IPS-18c (cell line): ENCODE data around the gene ANKRD33B.

Source experiments
- H3K4me3 ChIP-seq: 2 replicates; pipeline ENCODE4 v1.7.0; 2013; ENCODE audit warnings: low read depth, mild to moderate bottlenecking, low read length, moderate library complexity; ENCODE audit not compliant: insufficient read depth
- H3K9me3 ChIP-seq: one replicate; pipeline ENCODE4 v1.6.1; 2013; ENCODE audit warnings: mild to moderate bottlenecking, low read length, moderate library complexity; ENCODE audit not compliant: control insufficient read depth, insufficient read depth

ANKRD33B gene

GRCh38 chr5:10550222-10550995 lies 13.5 kb upstream of the ANKRD33B start:
- H3K4me3 ChIP-seq, result no peak overlapping the region
- H3K9me3 ChIP-seq, result no peaks in the 10 kb centered on the region

- Histone ChIP-seq H3K4me3 (no peak overlapping the region), H3K9me3 (no peaks in the 10 kb centered on the region)
Observed at GRCh38 chr5:10551782-10552138, 12.1 kb upstream of the ANKRD33B start.

DNA sequence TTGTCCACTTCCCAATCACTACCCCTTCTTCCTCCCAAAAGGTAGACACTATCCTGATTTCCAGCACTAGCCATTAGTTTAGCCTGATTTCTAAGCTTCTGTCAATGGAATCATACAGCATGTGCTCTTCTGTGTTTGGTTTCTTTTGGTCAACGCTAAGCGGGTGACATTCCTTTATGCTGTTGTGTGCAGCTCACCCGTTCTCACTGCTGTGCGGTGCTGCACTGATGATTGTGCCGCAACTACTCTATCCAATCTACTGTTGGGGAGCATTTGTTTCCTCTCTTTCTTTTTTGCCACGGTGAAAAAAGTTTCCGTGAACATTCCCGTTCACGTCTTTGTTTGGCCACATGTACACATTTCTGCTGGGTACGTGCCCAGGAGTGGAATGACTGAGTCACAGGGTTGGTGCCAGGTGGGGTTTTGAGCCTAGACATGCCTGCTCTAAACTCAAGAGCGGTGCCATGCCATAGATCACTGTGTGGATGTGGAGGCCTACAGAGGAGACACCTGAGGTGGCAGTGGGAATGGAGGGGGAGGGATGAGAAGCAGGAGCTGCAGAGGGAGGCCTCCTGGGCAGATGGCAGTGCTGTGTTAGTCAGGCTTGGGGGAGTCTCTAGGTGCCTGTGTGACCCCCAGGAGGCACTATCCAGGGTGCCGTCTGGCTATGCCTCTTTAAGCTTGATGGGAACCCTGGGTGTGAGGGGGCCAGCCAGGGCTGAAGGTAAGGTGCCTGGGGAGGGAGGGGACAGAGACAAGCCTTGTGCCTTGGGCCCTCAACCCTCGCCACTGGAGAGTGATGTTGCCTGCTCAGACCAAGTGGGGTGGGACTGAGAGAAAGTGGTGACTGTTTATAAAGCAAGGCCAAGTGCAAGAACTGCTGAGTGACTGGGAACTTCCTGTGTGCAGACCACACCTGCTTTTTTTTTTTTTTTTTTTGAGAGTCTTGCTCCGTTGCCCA lies 11.4 kb upstream of the ANKRD33B start:
- no peak overlapping the region for H3K4me3 ChIP-seq
- no peaks in the 10 kb centered on the region for H3K9me3 ChIP-seq

- Histone ChIP-seq H3K4me3 (no peak overlapping the region), H3K9me3 (no peaks in the 10 kb centered on the region)
Observed at GRCh38 chr5:10553476-10553875, 10.4 kb upstream of the ANKRD33B start.

DNA sequence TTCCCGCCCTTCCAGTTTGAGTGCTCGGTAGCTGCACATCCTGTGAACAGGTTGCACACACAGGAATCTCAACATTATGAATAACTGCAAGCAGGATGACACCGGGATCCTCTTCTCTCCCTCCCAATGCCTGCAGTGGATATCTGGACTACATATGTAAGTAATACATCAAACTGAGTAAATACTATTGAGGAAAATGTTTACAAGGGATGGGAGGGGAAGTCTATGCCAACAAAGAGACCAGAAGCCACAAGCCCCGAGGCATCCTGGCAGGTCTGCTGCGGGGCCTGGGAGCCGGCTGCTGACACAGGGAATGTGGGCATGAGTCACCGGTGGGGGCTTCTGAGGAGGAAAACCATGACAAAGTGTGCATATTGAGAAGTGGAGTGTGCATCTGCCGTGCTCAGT lies 8.6 kb upstream of the ANKRD33B start:
- H3K4me3 ChIP-seq, result no peak overlapping the region
- no peaks in the 10 kb centered on the region for H3K9me3 ChIP-seq

- Histone ChIP-seq H3K4me3 (no peak overlapping the region), H3K9me3 (no peaks in the 10 kb centered on the region)
Observed at GRCh38 chr5:10556289-10556807, 7.5 kb upstream of the ANKRD33B start.

DNA sequence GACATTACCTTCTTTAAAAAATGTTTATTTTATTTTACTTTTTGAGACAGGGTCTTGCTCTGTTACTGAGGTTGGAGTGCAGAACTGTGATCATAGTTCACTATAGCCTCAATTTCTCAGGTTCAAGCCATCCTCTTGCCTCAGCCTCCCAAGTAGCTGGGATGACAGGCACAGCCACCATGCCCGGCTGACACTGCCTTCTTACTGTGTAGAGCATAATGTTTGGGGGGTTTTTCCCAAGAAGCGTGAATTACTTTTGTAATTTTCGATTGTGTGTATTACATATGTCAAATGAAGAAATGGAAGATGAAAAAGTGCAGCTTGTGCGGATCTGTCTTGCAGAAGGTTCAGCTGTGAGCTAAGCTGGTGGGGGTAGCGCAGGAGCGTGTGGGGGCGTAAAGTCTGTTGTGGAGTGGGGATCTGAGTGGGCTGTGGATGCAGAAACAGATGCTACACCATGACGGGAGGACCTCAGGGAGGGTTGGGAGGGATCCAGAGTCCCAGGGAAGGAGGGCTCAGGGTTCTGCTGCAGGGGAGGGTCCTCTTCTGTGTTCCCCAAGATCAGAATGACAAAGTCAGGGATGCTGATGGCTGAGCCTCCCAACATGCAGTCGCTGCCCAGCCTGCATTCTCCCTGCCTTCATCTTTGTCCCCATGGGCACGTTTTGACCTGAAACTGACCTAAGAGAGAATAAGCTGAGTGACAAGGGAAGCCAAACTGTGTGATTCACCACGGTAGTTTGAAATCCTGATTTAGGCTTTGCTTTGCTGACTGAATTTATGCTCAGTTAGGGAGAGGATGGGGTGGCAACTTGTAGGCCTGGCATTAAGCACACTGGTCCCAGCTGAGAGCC lies 6.8 kb upstream of the ANKRD33B start:
- Histone ChIP-seq H3K9me3 (no peaks in the 10 kb centered on the region), H3K4me3 (no peak overlapping the region)

- Histone ChIP-seq H3K4me3 (no peak overlapping the region), H3K9me3 (no peaks in the 10 kb centered on the region)
Observed at GRCh38 chr5:10559151-10559550, 4.7 kb upstream of the ANKRD33B start.

DNA sequence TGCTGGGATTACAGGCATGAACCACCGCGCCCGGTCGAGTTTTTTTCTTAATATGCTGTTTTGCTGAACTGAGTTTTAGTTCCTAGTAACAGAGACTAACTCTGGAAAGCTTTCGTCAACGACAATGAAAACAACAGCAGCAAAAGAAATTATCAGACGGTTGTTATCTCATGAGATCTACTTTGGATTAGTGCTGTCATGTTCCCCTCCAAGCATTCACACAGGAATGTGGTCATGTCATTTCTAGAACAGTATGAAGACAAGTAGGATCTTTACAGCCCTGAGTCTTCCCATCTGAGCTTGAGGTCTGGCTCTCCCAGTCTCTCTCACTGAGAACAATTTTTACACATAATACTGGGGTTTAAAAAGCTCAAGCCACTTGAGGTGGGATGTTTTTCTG lies 4.0 kb upstream of the ANKRD33B start:
- Histone ChIP-seq H3K9me3 (peaks cover under 1% of the 10 kb centered on the region), H3K4me3 (no peak overlapping the region)

- H3K4me3 ChIP-seq, result peak overlapping the region; percentile 56
- H3K9me3 ChIP-seq, result peaks cover 4% of the 10 kb centered on the region
Observed at GRCh38 chr5:10562201-10563109, 1.4 kb upstream of the ANKRD33B start.

- Histone ChIP-seq H3K9me3 (peaks cover 4% of the 10 kb centered on the region), H3K4me3 (peak overlapping the region; percentile 56)
Observed at GRCh38 chr5:10563110-10563944, 543 bp upstream of the ANKRD33B start.

DNA sequence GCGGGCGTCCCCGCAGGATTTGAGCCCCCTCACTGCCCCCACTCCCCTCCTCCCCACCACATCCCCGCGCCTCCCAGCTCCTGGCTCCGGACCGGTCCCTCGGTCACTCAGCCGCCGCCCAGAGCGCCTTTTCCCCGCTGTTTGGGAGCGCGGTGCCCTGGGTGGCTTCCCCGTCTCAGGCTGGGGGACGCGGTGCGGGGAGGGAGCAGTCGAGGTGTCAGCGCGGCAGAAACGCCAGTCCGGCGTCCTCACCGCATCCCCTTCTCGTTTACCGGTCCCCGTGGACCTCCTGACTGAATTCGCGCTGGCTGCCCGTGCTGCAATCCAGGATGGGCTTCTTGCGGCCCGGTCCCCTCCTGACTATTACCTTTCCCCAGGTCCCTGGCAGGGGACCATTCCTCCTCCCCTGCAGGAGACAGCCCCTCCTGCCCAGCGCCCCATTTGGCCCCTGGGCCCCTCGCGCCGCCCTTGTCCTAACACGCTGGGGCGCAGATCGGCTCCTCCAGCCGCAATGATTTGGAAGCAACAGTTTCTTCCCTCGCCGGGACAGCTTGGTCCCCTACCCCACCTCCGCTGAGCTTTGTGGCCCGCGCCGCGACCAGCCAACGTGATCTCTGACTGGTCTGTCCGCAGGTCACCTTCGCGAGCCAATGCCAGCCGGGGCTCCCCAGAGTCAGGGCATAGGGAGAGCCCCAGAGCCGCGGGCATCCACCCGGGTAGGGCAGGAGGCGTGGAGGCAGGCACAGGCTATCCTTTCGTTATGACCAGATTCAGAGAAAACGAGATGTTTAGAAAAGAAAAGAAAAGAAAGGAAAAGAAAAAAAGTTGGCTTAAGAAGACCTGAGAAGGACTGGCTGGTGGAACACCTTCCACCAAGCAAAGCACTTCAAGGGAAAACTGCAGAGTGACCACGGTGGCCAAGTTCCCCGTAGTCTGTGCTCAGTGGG lies 1.2 kb downstream of the ANKRD33B start:
- peak overlapping the region; percentile 59 for H3K4me3 ChIP-seq
- peaks cover 4% of the 10 kb centered on the region for H3K9me3 ChIP-seq

DNA sequence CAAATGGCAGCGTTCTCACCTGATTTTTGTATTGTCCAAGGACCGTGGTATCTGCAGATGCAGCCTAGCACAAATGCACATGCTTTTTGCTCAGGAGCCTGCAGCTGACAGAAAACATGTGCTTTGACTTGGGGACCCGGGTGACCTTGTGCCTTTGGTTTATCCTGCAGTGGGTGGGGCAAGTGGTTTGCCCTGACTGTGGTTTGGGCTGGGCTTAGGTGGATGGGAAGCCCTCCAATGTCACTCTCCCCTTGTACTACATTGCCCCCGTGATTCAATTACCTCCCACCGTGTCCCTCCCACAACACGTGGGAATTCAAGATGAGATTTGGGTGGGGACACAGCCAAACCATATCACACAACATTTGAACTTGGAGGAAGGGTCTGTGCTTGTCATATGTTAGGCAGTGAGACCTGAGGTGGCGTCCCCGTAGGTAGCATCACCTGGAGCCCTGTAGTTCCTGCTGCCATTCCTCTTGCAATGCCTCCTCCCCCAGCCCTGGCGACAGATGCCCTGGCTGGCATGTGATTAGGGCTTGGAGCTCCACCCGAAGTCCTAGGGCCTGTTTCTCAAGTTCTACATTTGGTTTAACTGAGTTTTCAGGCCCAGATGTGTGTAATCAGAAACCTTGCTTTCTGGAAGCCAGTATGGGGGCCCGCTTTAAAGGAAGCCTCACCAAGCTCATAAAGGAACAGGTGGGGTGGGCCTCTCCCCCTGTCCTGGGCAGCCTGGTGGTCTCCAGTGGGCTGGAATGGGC lies 2.1 kb downstream of the ANKRD33B start:
- peak overlapping the region; percentile 16 for H3K4me3 ChIP-seq
- peaks cover 4% of the 10 kb centered on the region for H3K9me3 ChIP-seq

GRCh38 chr5:10566543-10567068 lies 2.7 kb downstream of the ANKRD33B start:
- Histone ChIP-seq H3K4me3 (no peak overlapping the region), H3K9me3 (peaks cover 4% of the 10 kb centered on the region)
